ENCODE results near the gene SNTG2. TPM values are rescaled to one million over a fixed set of nuclear protein-coding genes. Genes with fewer than 3 reads are reported as not detected.

Gene SNTG2
- total RNA-seq, 1 donor from 2014 or later: 1.0 TPM

- DNase-seq (ENCODE audit: low spot score): no peak
- intact Hi-C loops (cut with DNase I): no loop called here
These were observed 30.6 kb downstream of the SNTG2 start for GRCh38 chr2:981258-981657.

DNA sequence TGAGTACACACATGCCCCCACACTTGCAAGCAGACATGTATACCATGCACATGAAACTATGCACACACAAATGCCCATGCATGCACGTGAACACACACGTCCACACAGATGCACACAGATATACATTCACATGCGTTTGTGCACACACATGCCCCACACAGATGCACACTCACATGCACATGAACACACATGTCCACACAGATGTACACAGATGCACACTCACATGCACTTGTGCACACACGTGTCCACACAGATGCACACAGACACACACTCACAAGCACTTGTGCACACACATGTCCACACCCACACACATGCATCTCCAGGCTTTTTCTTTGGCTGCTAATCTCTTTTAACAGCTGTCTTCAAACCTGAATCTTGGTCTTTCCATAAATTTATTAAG lies 31.1 kb downstream of the SNTG2 start:
- intact Hi-C loops (cut with DNase I): no loop called here
- no peak for DNase-seq (ENCODE audit: low spot score)

DNA sequence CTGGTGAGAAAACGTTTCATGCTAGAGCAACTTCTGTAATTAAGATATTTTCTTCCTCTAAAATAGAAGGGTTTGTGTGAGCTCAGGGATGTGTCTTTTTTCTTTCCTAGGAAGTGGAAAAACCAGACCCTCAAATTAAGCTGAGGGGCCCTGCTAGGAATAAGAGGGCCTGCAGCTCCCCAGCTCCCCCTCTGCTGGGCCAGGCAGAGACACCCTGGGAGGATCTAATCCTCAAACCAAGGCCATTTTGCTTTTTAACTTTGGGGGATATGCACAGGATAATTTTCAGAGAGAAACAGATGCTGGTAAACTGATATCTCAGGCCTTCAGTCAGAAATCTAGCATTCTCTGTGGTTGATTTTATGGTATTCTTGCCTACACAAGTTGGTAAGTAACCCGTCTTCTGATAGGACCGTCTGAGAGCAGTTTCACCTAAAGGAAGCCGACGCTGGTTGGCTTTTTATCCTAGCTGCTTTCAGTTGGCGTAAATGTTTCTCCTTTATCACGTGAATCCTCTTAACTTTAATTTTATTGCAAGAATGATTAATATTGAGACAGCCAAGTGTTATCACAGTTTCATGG lies 34.8 kb downstream of the SNTG2 start:
- DNase-seq (ENCODE audit: low spot score): no peak
- intact Hi-C loops (cut with DNase I): no loop called here

- intact Hi-C loops (cut with DNase I): no loop called here
- DNase-seq (ENCODE audit: low spot score): no peak
These were observed 37.1 kb downstream of the SNTG2 start for GRCh38 chr2:987789-988188.

DNA sequence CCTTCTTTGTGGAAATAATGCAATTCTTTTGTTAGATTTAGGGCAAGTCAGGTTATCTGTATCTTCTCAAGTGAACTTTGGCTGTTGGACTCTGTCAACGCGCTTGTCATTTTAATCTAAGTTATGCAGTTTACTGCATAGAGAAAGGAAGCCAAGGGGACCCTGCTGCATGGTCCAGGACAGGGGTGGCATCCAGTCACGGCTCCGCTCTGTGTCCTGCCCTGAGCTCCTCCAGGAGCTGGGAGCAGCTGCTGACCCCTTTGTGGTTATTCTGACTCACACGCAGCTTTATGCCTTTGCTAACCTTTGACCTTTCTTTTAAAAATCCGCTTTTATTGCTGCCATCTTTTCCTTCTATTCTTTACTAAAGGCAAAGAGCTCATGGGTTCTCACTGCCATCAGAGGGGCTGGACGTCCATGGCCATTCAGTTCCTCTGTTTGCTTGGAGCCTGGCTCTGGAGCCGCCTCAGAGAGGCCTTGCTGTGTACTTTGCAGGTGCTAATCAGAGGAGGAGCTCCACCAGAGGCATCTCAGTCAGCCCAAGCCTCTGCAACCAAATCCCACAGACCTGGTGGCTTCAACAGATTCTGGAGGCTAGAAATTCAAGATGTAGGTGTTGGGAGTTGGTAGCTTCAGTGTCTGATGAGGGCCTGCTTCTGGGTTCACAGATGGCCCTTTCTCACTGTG lies 39.3 kb downstream of the SNTG2 start:
- DNase-seq (ENCODE audit: low spot score): no peak
- intact Hi-C loops (cut with DNase I): no loop called here

DNA sequence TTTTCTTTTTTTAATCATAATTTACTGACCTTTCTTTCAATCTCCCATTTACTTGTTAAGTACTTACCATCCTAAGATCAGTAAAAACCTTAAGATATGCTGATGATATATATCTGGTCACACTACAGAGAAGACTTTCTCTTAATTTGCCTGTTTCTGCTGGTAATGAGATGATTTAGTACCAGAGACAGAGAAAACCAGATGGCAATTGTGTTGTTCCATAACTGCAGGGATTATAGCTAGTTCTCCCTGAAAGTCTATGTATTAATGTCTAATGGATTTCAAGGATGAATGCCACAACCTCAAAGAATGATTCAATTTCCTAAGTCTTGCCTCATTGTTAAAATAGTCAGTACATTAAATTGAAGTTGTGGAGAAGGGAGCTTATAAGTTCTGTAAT lies 40.3 kb downstream of the SNTG2 start:
- DNase-seq (ENCODE audit: low spot score): no peak
- intact Hi-C loops (cut with DNase I): no loop called here

DNA sequence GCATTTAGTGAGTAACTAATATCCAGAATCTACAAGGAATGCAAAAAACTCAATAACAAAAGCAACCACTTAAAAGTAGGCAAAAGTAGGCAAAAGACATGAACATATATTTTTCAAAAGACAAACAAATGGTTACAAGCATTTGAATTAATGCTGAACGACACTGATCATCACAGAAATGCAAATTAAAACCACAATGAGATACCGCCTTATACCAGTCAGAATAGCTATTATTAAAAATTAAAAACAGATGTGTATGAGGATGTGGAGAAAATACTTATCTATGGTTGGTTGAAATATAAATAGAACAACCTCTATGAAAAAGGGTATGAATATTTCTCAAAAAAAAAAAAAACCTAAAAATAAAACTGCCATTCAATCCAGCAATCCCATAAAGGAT lies 51.7 kb downstream of the SNTG2 start:
- intact Hi-C loops (cut with DNase I): no loop called here
- no peak for DNase-seq (ENCODE audit: low spot score)

- DNase-seq (ENCODE audit: low spot score): no peak
- intact Hi-C loops (cut with DNase I): no loop called here
These were observed 53.7 kb downstream of the SNTG2 start for GRCh38 chr2:1004398-1004797.

DNA sequence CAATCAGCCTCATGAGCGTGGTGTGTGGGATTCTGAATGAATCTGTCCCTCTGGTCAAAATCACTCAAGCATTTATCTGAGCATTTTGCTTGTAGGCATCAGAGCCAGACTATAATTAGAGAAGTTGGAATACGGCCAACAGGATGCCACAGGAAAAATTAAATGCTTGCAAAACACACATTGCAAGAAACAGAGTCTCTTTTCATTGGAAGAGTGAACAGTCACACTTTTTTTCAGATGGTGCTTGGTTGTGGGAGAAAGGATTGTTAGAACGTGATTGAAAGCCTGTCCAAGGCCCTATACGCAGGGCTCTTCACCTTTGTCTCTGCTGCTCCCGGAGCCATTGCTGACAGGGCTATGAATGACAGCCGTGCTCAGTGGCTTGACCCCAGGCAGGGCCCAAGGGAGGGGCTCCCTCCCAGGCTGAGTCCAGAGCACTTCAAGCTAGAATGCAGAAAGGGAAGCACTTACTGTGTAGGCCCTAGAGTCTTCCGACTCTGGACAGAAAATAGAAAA lies 59.8 kb downstream of the SNTG2 start:
- intact Hi-C loops (cut with DNase I): no loop called here
- no peak for DNase-seq (ENCODE audit: low spot score)

GRCh38 chr2:1011006-1011405 lies 60.4 kb downstream of the SNTG2 start:
- DNase-seq (ENCODE audit: low spot score): no peak
- intact Hi-C loops (cut with DNase I): no loop called here

GRCh38 chr2:1011985-1012384 lies 61.3 kb downstream of the SNTG2 start:
- intact Hi-C loops (cut with DNase I): no loop called here
- no peak for DNase-seq (ENCODE audit: low spot score)

GRCh38 chr2:1014802-1015201 lies 64.2 kb downstream of the SNTG2 start:
- intact Hi-C loops (cut with DNase I): no loop called here
- no peak for DNase-seq (ENCODE audit: low spot score)

GRCh38 chr2:1016500-1016899 lies 65.9 kb downstream of the SNTG2 start:
- DNase-seq (ENCODE audit: low spot score): no peak
- intact Hi-C loops (cut with DNase I): no loop called here

- intact Hi-C loops (cut with DNase I): no loop called here
- DNase-seq (ENCODE audit: low spot score): no peak
These were observed 67.2 kb downstream of the SNTG2 start for GRCh38 chr2:1017827-1018226.

- no peak for DNase-seq (ENCODE audit: low spot score)
- intact Hi-C loops (cut with DNase I): no loop called here
These were observed 69.6 kb downstream of the SNTG2 start for GRCh38 chr2:1020206-1020605.

DNA sequence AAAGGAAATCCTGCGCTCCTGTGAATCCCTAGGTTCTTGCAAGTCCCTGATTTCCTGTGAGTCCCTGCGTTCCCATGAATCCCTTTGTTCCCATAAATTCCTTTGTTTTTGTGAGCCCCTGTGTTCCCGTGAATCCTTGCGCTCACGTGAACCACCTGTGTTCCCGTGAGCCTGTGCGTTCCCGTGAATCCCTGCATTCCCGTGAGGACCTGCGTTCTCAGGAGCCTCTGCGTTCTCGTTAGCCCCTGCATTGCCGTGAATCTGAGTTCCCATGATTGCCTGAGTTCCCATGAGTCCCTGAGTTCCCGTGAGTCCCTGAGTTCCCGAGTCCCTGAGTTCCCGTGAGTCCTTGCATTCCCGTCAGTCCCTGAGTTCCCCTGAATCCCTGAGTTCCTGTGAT lies 71.5 kb downstream of the SNTG2 start:
- no peak for DNase-seq (ENCODE audit: low spot score)
- intact Hi-C loops (cut with DNase I): no loop called here

DNA sequence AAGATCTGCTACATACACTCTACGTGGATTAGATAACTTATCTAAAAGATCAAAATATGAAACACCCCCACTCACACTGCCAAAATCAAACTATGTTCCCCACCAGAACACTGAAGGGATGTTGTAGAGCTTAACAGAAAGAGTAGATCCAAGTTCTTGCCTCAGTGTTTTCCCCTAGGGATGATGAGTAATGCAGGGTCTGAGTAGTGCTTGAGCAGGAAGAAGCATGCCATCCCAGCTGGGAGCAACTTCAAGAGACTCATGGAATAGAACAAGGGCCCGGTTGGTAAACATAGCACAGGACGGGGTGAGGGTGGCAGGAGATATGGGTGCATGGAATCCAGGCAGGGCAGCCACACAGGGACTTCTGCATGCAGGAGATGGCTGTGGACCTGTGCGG lies 74.3 kb downstream of the SNTG2 start:
- no peak for DNase-seq (ENCODE audit: low spot score)
- intact Hi-C loops (cut with DNase I): no loop called here

- DNase-seq (ENCODE audit: low spot score): no peak
- intact Hi-C loops (cut with DNase I): no loop called here
These were observed 75.5 kb downstream of the SNTG2 start for GRCh38 chr2:1026141-1026540.

DNA sequence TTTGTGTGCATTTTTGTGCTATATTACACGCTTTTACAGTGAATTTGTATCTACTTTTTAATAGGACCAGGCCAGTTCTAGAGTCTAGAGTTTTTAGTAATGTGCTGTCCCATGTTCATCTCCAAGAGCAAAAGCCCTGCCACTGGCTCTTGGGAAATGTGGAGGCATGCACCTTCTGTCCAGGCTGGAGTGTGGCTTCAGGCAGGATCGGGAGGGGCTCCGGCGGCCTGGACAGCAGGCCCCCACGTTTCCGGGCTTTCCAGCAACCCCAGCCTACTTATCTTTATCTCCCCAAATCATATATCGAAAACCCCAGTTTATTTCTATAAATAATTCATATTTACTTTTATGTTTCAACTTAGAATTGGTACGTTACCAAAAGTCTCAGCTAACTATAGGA lies 78.2 kb downstream of the SNTG2 start:
- DNase-seq (ENCODE audit: low spot score): no peak
- intact Hi-C loops (cut with DNase I): no loop called here

- intact Hi-C loops (cut with DNase I): no loop called here
- DNase-seq (ENCODE audit: low spot score): no peak
These were observed 81.4 kb downstream of the SNTG2 start for GRCh38 chr2:1032030-1032429.

DNA sequence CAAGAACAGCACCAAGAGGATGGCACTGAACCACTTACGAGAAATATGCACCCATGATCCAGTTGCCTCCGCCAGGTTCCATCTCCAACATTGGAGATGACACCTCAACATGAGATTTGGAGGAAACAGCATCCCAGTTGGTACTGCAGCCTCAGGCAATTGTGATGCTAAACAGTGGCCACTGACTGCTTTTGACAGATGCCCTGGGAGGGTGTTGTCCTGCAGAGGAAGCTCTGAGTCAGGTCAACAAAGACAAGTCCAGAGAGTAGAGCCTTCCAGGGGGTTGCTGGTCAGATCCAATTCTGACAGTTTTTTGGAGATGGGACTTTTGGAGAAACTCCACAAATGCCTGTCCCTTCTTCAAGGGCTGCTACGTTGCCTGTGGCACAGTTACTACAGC lies 82.4 kb downstream of the SNTG2 start:
- intact Hi-C loops (cut with DNase I): no loop called here
- no peak for DNase-seq (ENCODE audit: low spot score)

DNA sequence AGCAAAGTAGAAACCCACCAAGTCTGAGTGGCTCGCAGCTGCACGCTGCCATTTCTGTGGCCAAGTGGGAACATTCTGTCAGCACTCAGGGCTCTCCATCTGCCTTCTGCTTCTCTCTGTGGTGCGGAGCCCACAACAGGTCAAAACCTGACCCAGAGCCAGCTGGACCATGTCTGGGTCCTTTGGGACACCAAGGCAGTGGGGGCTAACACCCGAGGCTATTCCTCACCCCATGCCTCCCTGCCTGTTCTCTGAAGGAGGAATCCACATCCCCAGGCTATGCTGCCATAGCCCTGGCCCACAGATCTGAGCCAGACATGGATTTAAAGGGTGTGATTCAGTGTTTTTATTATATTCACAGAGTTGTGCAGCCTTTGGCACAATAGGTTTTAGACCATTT lies 86.4 kb downstream of the SNTG2 start:
- intact Hi-C loops (cut with DNase I): no loop called here
- no peak for DNase-seq (ENCODE audit: low spot score)

Measured in cardiac septum (tissue), 1 donor.